ENCODE measurements around the gene SLC40A1.

The SLC40A1 gene

DNA sequence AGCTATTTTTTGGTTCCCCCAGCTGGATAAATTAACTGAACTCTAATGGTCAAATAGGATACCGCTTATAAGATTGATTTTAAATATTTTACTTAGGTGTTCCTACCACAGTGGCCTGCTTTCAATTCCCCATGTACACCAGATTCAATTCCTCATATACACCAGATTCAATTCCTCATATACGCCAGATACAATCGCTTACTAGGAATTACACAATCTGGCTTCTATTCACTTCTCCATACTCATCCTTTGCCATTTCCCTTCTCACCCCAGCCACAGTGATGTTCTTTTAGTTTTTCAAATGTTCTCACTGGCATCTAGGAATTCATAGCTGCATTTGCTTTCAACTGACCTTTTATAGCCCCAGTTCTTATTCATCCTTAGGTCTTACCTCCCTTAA lies 66.5 kb downstream of the SLC40A1 start:
- Mint-ChIP-seq H3K27ac (no peak overlapping the region), H3K27me3 (ENCODE audit: low read depth) (peaks cover 8% of the 10 kb centered on the region), H3K4me3 (no peak overlapping the region), H3K36me3 (ENCODE audit: low read depth) (no peaks in the 10 kb centered on the region), H3K9me3 (peaks cover 5% of the 10 kb centered on the region), H3K4me1 (ENCODE audit: low read depth) (no peaks in the 10 kb centered on the region)
- DNase-seq (ENCODE audit: low spot score), result no peak

DNA sequence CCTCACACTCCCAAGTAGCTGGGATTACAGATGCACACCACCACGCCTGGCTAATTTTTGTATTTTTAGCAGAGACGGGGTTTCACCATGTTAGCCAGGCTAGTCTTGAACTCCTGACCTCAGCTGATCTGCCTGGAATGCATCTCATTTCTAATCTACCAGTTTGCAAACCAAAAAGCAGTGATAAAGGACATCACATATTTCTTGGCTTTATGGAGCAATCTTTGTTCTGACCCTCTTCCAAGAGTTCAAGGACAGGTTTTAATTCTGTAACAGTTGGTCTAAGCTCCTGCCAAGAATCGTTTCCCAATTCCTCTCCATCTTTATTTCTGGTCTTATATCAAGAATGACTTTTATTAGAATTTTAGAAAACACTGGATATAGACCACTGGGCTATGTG lies 67.7 kb downstream of the SLC40A1 start:
- H3K4me3 Mint-ChIP-seq, result no peak overlapping the region

DNA sequence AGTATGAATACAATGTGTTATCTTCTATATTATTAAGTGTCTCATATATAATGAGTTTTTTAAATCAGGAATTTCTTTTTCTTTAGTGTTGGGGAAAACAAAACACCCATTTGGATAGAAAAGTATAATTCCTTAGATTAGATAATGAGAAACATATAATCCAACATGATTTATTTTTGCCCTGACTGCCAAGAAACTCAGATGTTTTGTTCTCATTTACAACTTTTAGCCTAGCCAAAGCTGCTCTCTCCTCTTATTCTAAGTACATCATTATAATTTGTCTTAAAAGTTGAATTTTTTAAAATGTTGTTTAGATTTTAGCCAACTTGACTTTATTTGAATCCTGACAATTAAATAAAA lies 68.6 kb downstream of the SLC40A1 start:
- no peak for DNase-seq (ENCODE audit: low spot score)
- no peak overlapping the region for H3K27ac Mint-ChIP-seq
- H3K9me3 Mint-ChIP-seq, result peaks cover under 1% of the 10 kb centered on the region
- no peaks in the 10 kb centered on the region for H3K36me3 Mint-ChIP-seq (ENCODE audit: low read depth)
- H3K27me3 Mint-ChIP-seq (ENCODE audit: low read depth), result peaks cover 5% of the 10 kb centered on the region
- no peak overlapping the region for H3K4me3 Mint-ChIP-seq
- no peaks in the 10 kb centered on the region for H3K4me1 Mint-ChIP-seq (ENCODE audit: low read depth)

More for the DNA sequence above, 67.7 kb downstream of the SLC40A1 start:
- H3K27ac Mint-ChIP-seq, result no peak overlapping the region
- peaks cover 5% of the 10 kb centered on the region for H3K9me3 Mint-ChIP-seq
- no peaks in the 10 kb centered on the region for H3K36me3 Mint-ChIP-seq (ENCODE audit: low read depth)
- no peak for DNase-seq (ENCODE audit: low spot score)
- peaks cover 5% of the 10 kb centered on the region for H3K27me3 Mint-ChIP-seq (ENCODE audit: low read depth)
- H3K4me1 Mint-ChIP-seq (ENCODE audit: low read depth), result no peaks in the 10 kb centered on the region

DNA sequence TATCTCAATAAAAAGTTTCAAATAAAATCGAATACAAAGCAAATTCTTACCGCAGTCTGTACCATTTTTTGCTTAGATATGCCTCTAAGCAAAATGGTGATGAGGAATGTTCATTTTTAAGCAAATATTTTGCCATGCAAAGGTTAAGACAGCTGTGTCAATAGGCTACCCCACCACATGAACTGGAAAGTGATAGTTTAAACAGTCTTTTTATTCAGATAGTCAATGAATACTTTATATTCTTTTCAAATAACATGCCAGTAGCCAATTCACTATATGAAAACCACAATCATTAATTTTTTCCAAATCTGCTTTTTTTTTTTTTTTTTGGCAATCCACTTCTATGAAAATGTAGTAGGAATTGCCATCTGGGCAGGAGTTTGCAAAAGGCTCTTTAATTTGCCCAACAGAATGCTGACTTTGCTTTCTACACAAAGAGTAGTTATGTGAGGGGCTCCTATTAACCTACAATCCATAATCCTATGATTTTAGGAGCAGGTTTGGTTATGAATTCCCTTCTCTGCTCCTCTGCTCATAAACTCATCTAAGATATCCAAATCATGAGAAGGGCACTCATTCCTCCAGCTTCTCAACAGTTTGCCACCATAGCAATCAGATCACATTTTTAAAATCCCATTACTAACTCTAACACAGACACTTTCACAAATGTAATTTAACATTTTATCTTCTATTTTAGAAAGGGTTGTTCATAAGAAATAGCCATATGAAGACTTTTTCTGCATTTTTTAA lies 69.2 kb downstream of the SLC40A1 start:
- no peaks in the 10 kb centered on the region for H3K36me3 Mint-ChIP-seq (ENCODE audit: low read depth)
- H3K4me3 Mint-ChIP-seq, result no peak overlapping the region
- peaks cover 2% of the 10 kb centered on the region for H3K4me1 Mint-ChIP-seq (ENCODE audit: low read depth)
- no peak for DNase-seq (ENCODE audit: low spot score)
- H3K9me3 Mint-ChIP-seq, result no peaks in the 10 kb centered on the region
- no peak overlapping the region for H3K27ac Mint-ChIP-seq
- peaks cover 3% of the 10 kb centered on the region for H3K27me3 Mint-ChIP-seq (ENCODE audit: low read depth)
